HG02798 (cell line): ENCODE measurements around the gene PSMA1.
A peak's percentile ranks its signal among the peaks of the same experiment; 100 is the strongest.
"Not testable (repeated sequence)": the region's sequence is repeated elsewhere in the genome, so short reads cannot be mapped to it uniquely, and the experiment has no call there.

Source experiments
- ATAC-seq: cut with Tn5 transposase; IDR thresholded peaks from one replicate; pipeline ENCODE4 v1.9.1; 2021; ENCODE audit warnings: mild to moderate bottlenecking; ENCODE audit not compliant: unreplicated experiment, poor library complexity

Gene PSMA1

GRCh38 chr11:14519917-14520746 is at the start of gene PSMA1:
PSMA1 (minus strand) TSS chr11:14520386; CDS start chr11:14520299, 87 bp downstream.
- ATAC-seq, result peak; percentile 94

- not testable (repeated sequence) for ATAC-seq
Measured at GRCh38 chr11:14569516-14569915, 49.3 kb upstream of the PSMA1 start.

GRCh38 chr11:14567064-14567651 is 47.0 kb upstream of the PSMA1 start:
- no peak for ATAC-seq

GRCh38 chr11:14566331-14567063 is 46.3 kb upstream of the PSMA1 start:
- ATAC-seq, result no peak

- ATAC-seq, result no peak
Measured at GRCh38 chr11:14565845-14566244, 45.7 kb upstream of the PSMA1 start.

GRCh38 chr11:14555818-14556217 is 35.6 kb upstream of the PSMA1 start:
- ATAC-seq, result no peak

- no peak for ATAC-seq
Measured at GRCh38 chr11:14554959-14555358, 34.8 kb upstream of the PSMA1 start.

GRCh38 chr11:14552089-14552488 is 31.9 kb upstream of the PSMA1 start:
- no peak for ATAC-seq

- ATAC-seq, result no peak
Measured at GRCh38 chr11:14551380-14551779, 31.2 kb upstream of the PSMA1 start.

- ATAC-seq, result no peak
Measured at GRCh38 chr11:14549891-14550290, 29.7 kb upstream of the PSMA1 start.

- ATAC-seq, result no peak
Measured at GRCh38 chr11:14547440-14547839, 27.3 kb upstream of the PSMA1 start.

GRCh38 chr11:14546672-14547071 is 26.5 kb upstream of the PSMA1 start:
- ATAC-seq, result no peak

GRCh38 chr11:14544611-14545010 is 24.4 kb upstream of the PSMA1 start:
- ATAC-seq, result peak; percentile 77

GRCh38 chr11:14543260-14543659 is 23.1 kb upstream of the PSMA1 start:
- ATAC-seq, result no peak

- ATAC-seq, result no peak
Measured at GRCh38 chr11:14542324-14542723, 22.1 kb upstream of the PSMA1 start.

- no peak for ATAC-seq
Measured at GRCh38 chr11:14541192-14541947, 21.2 kb upstream of the PSMA1 start.

GRCh38 chr11:14539982-14540421 is 19.8 kb upstream of the PSMA1 start:
- no peak for ATAC-seq

GRCh38 chr11:14538926-14539554 is 18.9 kb upstream of the PSMA1 start:
- ATAC-seq, result no peak

GRCh38 chr11:14538271-14538925 is 18.2 kb upstream of the PSMA1 start:
- no peak for ATAC-seq
